ENCODE measurements around the gene RERE. TPM values are rescaled to one million over a fixed set of nuclear protein-coding genes. Genes with fewer than 3 reads are reported as not detected.

Gene RERE
- polyA plus RNA-seq, 2 donors = 14.0 to 24.4 TPM

- H3K9me3 ChIP-seq (ENCODE audit: control insufficient read depth in 2 of 2, insufficient read depth in 1 of 2, low read depth in 1 of 2, low read length in 1 of 2) = no peaks in the 10 kb centered on the region
- H3K27ac ChIP-seq (ENCODE audit: low read depth in 2 of 2, low read length in 1 of 2) = no peak overlapping the region
- no peaks in the 10 kb centered on the region for H3K36me3 ChIP-seq (ENCODE audit: control insufficient read depth in 2 of 2, insufficient read depth in 2 of 2, low read length in 1 of 2)
- H3K4me3 ChIP-seq (ENCODE audit: low read depth in 1 of 2, low read length in 2 of 2) = no peak overlapping the region
- WGBS, 2 donors = 50 to 53% methylated on average over 6 of the region's 6 CpGs
- peaks cover 0 to 3% of the 10 kb centered on the region in 2 donors for H3K4me1 ChIP-seq (ENCODE audit: control insufficient read depth in 2 of 2, insufficient read depth in 2 of 2, low read length in 1 of 2)
- H3K27me3 ChIP-seq (ENCODE audit: control insufficient read depth in 1 of 2, insufficient read depth in 2 of 2, low read length in 2 of 2) = no peaks in the 10 kb centered on the region
Observed at GRCh38 chr1:8813016-8813763, 4.2 kb downstream of the RERE start.

- Histone ChIP-seq H3K4me1 (ENCODE audit: control insufficient read depth in 2 of 2, insufficient read depth in 2 of 2, low read length in 1 of 2) (peaks cover 0 to 3% of the 10 kb centered on the region in 2 donors), H3K4me3 (ENCODE audit: low read depth in 1 of 2, low read length in 2 of 2) (no peak overlapping the region), H3K27me3 (ENCODE audit: control insufficient read depth in 1 of 2, insufficient read depth in 2 of 2, low read length in 2 of 2) (no peaks in the 10 kb centered on the region), H3K36me3 (ENCODE audit: control insufficient read depth in 2 of 2, insufficient read depth in 2 of 2, low read length in 1 of 2) (no peaks in the 10 kb centered on the region), H3K27ac (ENCODE audit: low read depth in 2 of 2, low read length in 1 of 2) (no peak overlapping the region), H3K9me3 (ENCODE audit: control insufficient read depth in 2 of 2, insufficient read depth in 1 of 2, low read depth in 1 of 2, low read length in 1 of 2) (no peaks in the 10 kb centered on the region)
- WGBS, 2 donors = 82 to 83% methylated on average over 6 of the region's 6 CpGs
Observed at GRCh38 chr1:8812081-8812480, 5.4 kb downstream of the RERE start.

GRCh38 chr1:8810987-8811386, 6.5 kb downstream of the RERE start:
- Histone ChIP-seq H3K27ac (ENCODE audit: low read depth in 2 of 2, low read length in 1 of 2) (no peak overlapping the region), H3K9me3 (ENCODE audit: control insufficient read depth in 2 of 2, insufficient read depth in 1 of 2, low read depth in 1 of 2, low read length in 1 of 2) (no peaks in the 10 kb centered on the region), H3K36me3 (ENCODE audit: control insufficient read depth in 2 of 2, insufficient read depth in 2 of 2, low read length in 1 of 2) (no peaks in the 10 kb centered on the region), H3K4me3 (ENCODE audit: low read depth in 1 of 2, low read length in 2 of 2) (no peak overlapping the region), H3K27me3 (ENCODE audit: control insufficient read depth in 1 of 2, insufficient read depth in 2 of 2, low read length in 2 of 2) (no peaks in the 10 kb centered on the region), H3K4me1 (ENCODE audit: control insufficient read depth in 2 of 2, insufficient read depth in 2 of 2, low read length in 1 of 2) (peaks cover 0 to 3% of the 10 kb centered on the region in 2 donors)
- 93 to 94% methylated on average over 4 of the region's 4 CpGs for WGBS, 2 donors

GRCh38 chr1:8809342-8809736, 8.1 kb downstream of the RERE start:
- H3K27me3 ChIP-seq (ENCODE audit: control insufficient read depth in 1 of 2, insufficient read depth in 2 of 2, low read length in 2 of 2) = no peaks in the 10 kb centered on the region
- no peaks in the 10 kb centered on the region for H3K9me3 ChIP-seq (ENCODE audit: control insufficient read depth in 2 of 2, insufficient read depth in 1 of 2, low read depth in 1 of 2, low read length in 1 of 2)
- H3K27ac ChIP-seq (ENCODE audit: low read depth in 2 of 2, low read length in 1 of 2) = no peak overlapping the region
- 52 to 61% methylated on average over 1 of the region's 1 CpG for WGBS, 2 donors
- peaks cover 0 to 3% of the 10 kb centered on the region in 2 donors for H3K4me1 ChIP-seq (ENCODE audit: control insufficient read depth in 2 of 2, insufficient read depth in 2 of 2, low read length in 1 of 2)
- no peaks in the 10 kb centered on the region for H3K36me3 ChIP-seq (ENCODE audit: control insufficient read depth in 2 of 2, insufficient read depth in 2 of 2, low read length in 1 of 2)
- no peak overlapping the region for H3K4me3 ChIP-seq (ENCODE audit: low read depth in 1 of 2, low read length in 2 of 2)

GRCh38 chr1:8807004-8807403, 10.4 kb downstream of the RERE start:
- 91 to 93% methylated on average over 8 of the region's 8 CpGs for WGBS, 2 donors
- Histone ChIP-seq H3K27me3 (ENCODE audit: control insufficient read depth in 1 of 2, insufficient read depth in 2 of 2, low read length in 2 of 2) (no peaks in the 10 kb centered on the region), H3K9me3 (ENCODE audit: control insufficient read depth in 2 of 2, insufficient read depth in 1 of 2, low read depth in 1 of 2, low read length in 1 of 2) (no peaks in the 10 kb centered on the region), H3K27ac (ENCODE audit: low read depth in 2 of 2, low read length in 1 of 2) (no peak overlapping the region), H3K4me1 (ENCODE audit: control insufficient read depth in 2 of 2, insufficient read depth in 2 of 2, low read length in 1 of 2) (peaks cover 0 to 3% of the 10 kb centered on the region in 2 donors), H3K36me3 (ENCODE audit: control insufficient read depth in 2 of 2, insufficient read depth in 2 of 2, low read length in 1 of 2) (no peaks in the 10 kb centered on the region), H3K4me3 (ENCODE audit: low read depth in 1 of 2, low read length in 2 of 2) (no peak overlapping the region)

- Histone ChIP-seq H3K9me3 (ENCODE audit: control insufficient read depth in 2 of 2, insufficient read depth in 1 of 2, low read depth in 1 of 2, low read length in 1 of 2) (no peaks in the 10 kb centered on the region), H3K4me3 (ENCODE audit: low read depth in 1 of 2, low read length in 2 of 2) (no peak overlapping the region), H3K27ac (ENCODE audit: low read depth in 2 of 2, low read length in 1 of 2) (no peak overlapping the region), H3K4me1 (ENCODE audit: control insufficient read depth in 2 of 2, insufficient read depth in 2 of 2, low read length in 1 of 2) (no peaks in the 10 kb centered on the region), H3K27me3 (ENCODE audit: control insufficient read depth in 1 of 2, insufficient read depth in 2 of 2, low read length in 2 of 2) (no peaks in the 10 kb centered on the region), H3K36me3 (ENCODE audit: control insufficient read depth in 2 of 2, insufficient read depth in 2 of 2, low read length in 1 of 2) (no peaks in the 10 kb centered on the region)
- 97% methylated on average over 5 of the region's 5 CpGs for WGBS, 2 donors
Observed at GRCh38 chr1:8800416-8800815, 17.0 kb downstream of the RERE start.

- no peaks in the 10 kb centered on the region for H3K36me3 ChIP-seq (ENCODE audit: control insufficient read depth in 2 of 2, insufficient read depth in 2 of 2, low read length in 1 of 2)
- no peak overlapping the region for H3K4me3 ChIP-seq (ENCODE audit: low read depth in 1 of 2, low read length in 2 of 2)
- H3K4me1 ChIP-seq (ENCODE audit: control insufficient read depth in 2 of 2, insufficient read depth in 2 of 2, low read length in 1 of 2) = no peaks in the 10 kb centered on the region
- H3K9me3 ChIP-seq (ENCODE audit: control insufficient read depth in 2 of 2, insufficient read depth in 1 of 2, low read depth in 1 of 2, low read length in 1 of 2) = no peaks in the 10 kb centered on the region
- WGBS, 2 donors = 61 to 65% methylated on average over 5 of the region's 5 CpGs
- H3K27me3 ChIP-seq (ENCODE audit: control insufficient read depth in 1 of 2, insufficient read depth in 2 of 2, low read length in 2 of 2) = no peaks in the 10 kb centered on the region
- peak overlapping the region in 1 of 2 donors; percentile 53 for H3K27ac ChIP-seq (ENCODE audit: low read depth in 2 of 2, low read length in 1 of 2)
Observed at GRCh38 chr1:8797216-8797615, 20.2 kb downstream of the RERE start.

- Histone ChIP-seq H3K4me1 (ENCODE audit: control insufficient read depth in 2 of 2, insufficient read depth in 2 of 2, low read length in 1 of 2) (no peaks in the 10 kb centered on the region), H3K4me3 (ENCODE audit: low read depth in 1 of 2, low read length in 2 of 2) (no peak overlapping the region), H3K27ac (ENCODE audit: low read depth in 2 of 2, low read length in 1 of 2) (peak overlapping the region in 1 of 2 donors; percentile 53), H3K9me3 (ENCODE audit: control insufficient read depth in 2 of 2, insufficient read depth in 1 of 2, low read depth in 1 of 2, low read length in 1 of 2) (no peaks in the 10 kb centered on the region), H3K27me3 (ENCODE audit: control insufficient read depth in 1 of 2, insufficient read depth in 2 of 2, low read length in 2 of 2) (no peaks in the 10 kb centered on the region), H3K36me3 (ENCODE audit: control insufficient read depth in 2 of 2, insufficient read depth in 2 of 2, low read length in 1 of 2) (no peaks in the 10 kb centered on the region)
- 43 to 52% methylated on average over 3 of the region's 3 CpGs for whole genome bisulfite sequencing, 2 donors
Observed at GRCh38 chr1:8796812-8797211, 20.6 kb downstream of the RERE start.

- 72 to 77% methylated on average over 3 of the region's 3 CpGs for WGBS, 2 donors
- no peaks in the 10 kb centered on the region for H3K27me3 ChIP-seq (ENCODE audit: control insufficient read depth in 1 of 2, insufficient read depth in 2 of 2, low read length in 2 of 2)
Observed at GRCh38 chr1:8794605-8795004, 22.8 kb downstream of the RERE start.

GRCh38 chr1:8791819-8792218, 25.6 kb downstream of the RERE start:
- H3K4me3 ChIP-seq (ENCODE audit: low read depth in 1 of 2, low read length in 2 of 2) = no peak overlapping the region
- WGBS, 2 donors = 90 to 99% methylated on average over 3 of the region's 3 CpGs
- peaks cover 0 to 4% of the 10 kb centered on the region in 2 donors for H3K4me1 ChIP-seq (ENCODE audit: control insufficient read depth in 2 of 2, insufficient read depth in 2 of 2, low read length in 1 of 2)

More at GRCh38 chr1:8794605-8795004, 22.8 kb downstream of the RERE start:
- H3K4me3 ChIP-seq (ENCODE audit: low read depth in 1 of 2, low read length in 2 of 2) = no peak overlapping the region
- no peaks in the 10 kb centered on the region for H3K9me3 ChIP-seq (ENCODE audit: control insufficient read depth in 2 of 2, insufficient read depth in 1 of 2, low read depth in 1 of 2, low read length in 1 of 2)
- H3K4me1 ChIP-seq (ENCODE audit: control insufficient read depth in 2 of 2, insufficient read depth in 2 of 2, low read length in 1 of 2) = peaks cover 0 to under 1% of the 10 kb centered on the region in 2 donors
- no peak overlapping the region for H3K27ac ChIP-seq (ENCODE audit: low read depth in 2 of 2, low read length in 1 of 2)
- no peaks in the 10 kb centered on the region for H3K36me3 ChIP-seq (ENCODE audit: control insufficient read depth in 2 of 2, insufficient read depth in 2 of 2, low read length in 1 of 2)

More at GRCh38 chr1:8791819-8792218, 25.6 kb downstream of the RERE start:
- Histone ChIP-seq H3K27me3 (ENCODE audit: control insufficient read depth in 1 of 2, insufficient read depth in 2 of 2, low read length in 2 of 2) (no peaks in the 10 kb centered on the region), H3K27ac (ENCODE audit: low read depth in 2 of 2, low read length in 1 of 2) (no peak overlapping the region), H3K9me3 (ENCODE audit: control insufficient read depth in 2 of 2, insufficient read depth in 1 of 2, low read depth in 1 of 2, low read length in 1 of 2) (no peaks in the 10 kb centered on the region), H3K36me3 (ENCODE audit: control insufficient read depth in 2 of 2, insufficient read depth in 2 of 2, low read length in 1 of 2) (no peaks in the 10 kb centered on the region)
